H1 (cell line): ENCODE data around the gene AWAT1. TPM values are rescaled to one million over a fixed set of nuclear protein-coding genes. Genes with fewer than 3 reads are reported as not detected.

Source experiments
- CTCF ChIA-PET: fragments of 300-600 bp; sonication (Branson Sonifier 250); formaldehyde crosslinking; loops from one replicate; lab custom pipeline; 2021; ENCODE audit not compliant: partially characterized antibody; lab: Charles Lee
- POLR2A ChIA-PET: fragments of 300-600 bp; sonication (Branson Sonifier 250); formaldehyde crosslinking; loops from one replicate; lab custom pipeline; 2021; ENCODE audit warnings: inconsistent platforms; ENCODE audit not compliant: partially characterized antibody; lab: Charles Lee
- DNase-seq, 2 experiments: peaks; one replicate each; pipeline versions ENCODE4 v3.0.0 to v3.0.0-alpha.2; 2010 to 2022; ENCODE audit warnings: low spot score in 2 of 2, low read depth in 1 of 2, mixed read lengths in 1 of 2
- FAIRE-seq: peaks from 2 replicates; lab custom pipeline; 2011; peaks lifted over from hg19 to GRCh38; lab: Jason Lieb, UNC
- H2AFZ ChIP-seq: 2 replicates; pipeline ENCODE4 v1.8.1; 2012; ENCODE audit warnings: low read length, inconsistent platforms
- H2AK5ac ChIP-seq: 2 replicates; pipeline ENCODE4 v1.6.1; 2013; ENCODE audit warnings: low read depth, low read length
- H2BK120ac ChIP-seq: replicated peaks from 2 replicates; pipeline ENCODE3; 2013; ENCODE audit warnings: low read depth, low read length, inconsistent platforms
- H2BK12ac ChIP-seq: 2 replicates; pipeline ENCODE4 v1.6.1; 2013; ENCODE audit warnings: low read depth, low read length
- H2BK15ac ChIP-seq: 2 replicates; pipeline ENCODE4 v1.6.1; 2013; ENCODE audit warnings: low read length
- H2BK20ac ChIP-seq: 2 replicates; pipeline ENCODE4 v1.6.1; 2013; ENCODE audit warnings: low read length
- H2BK5ac ChIP-seq: 2 replicates; pipeline ENCODE4 v1.6.1; 2013; ENCODE audit warnings: low read depth, low read length
- H3K14ac ChIP-seq: 2 replicates; pipeline ENCODE4 v1.6.1; 2013; ENCODE audit warnings: inconsistent platforms; ENCODE audit not compliant: insufficient read length
- H3K18ac ChIP-seq: 2 replicates; pipeline ENCODE4 v1.6.1; 2013; ENCODE audit warnings: low read length; ENCODE audit errors: extremely low read depth
- H3K23ac ChIP-seq: 2 replicates; pipeline ENCODE4 v1.6.1; 2013; ENCODE audit warnings: inconsistent platforms; ENCODE audit not compliant: insufficient read length
- H3K23me2 ChIP-seq: 2 replicates; pipeline ENCODE4 v1.6.1; 2013; ENCODE audit warnings: low read depth, low read length
- H3K27ac ChIP-seq: 2 replicates; pipeline ENCODE4 v1.6.1; 2011; ENCODE audit warnings: low read depth, low read length, inconsistent platforms
- H3K27me3 ChIP-seq, 4 experiments: replicated peaks in 1 of 4; 1 replicate in 1 of 4; 2 replicates in 3 of 4; pipeline versions ENCODE4 v1.6.1 to v1.8.1; 2011 to 2013; ENCODE audit warnings: low read length in 3 of 4, mild to moderate bottlenecking in 3 of 4, inconsistent platforms in 2 of 4, mixed read lengths in 2 of 4, moderate library complexity in 1 of 4; ENCODE audit not compliant: control insufficient read depth in 3 of 4, insufficient read depth in 3 of 4; ENCODE audit errors: extremely low read depth in 1 of 4
- H3K36me3 ChIP-seq, 4 experiments: 2 replicates each; pipeline versions ENCODE4 v1.6.1 to v1.8.1; 2011 to 2013; ENCODE audit warnings: mild to moderate bottlenecking in 4 of 4, low read length in 3 of 4, moderate library complexity in 2 of 4, control low read depth in 1 of 4, inconsistent platforms in 1 of 4; ENCODE audit not compliant: insufficient read depth in 4 of 4, control insufficient read depth in 2 of 4
- H3K4ac ChIP-seq: replicated peaks from 2 replicates; pipeline ENCODE3; 2013; ENCODE audit warnings: low read length, low read depth, mixed read lengths, inconsistent platforms; ENCODE audit not compliant: insufficient read length
- H3K4me1 ChIP-seq, 4 experiments: replicated peaks in 1 of 4; 1 replicate in 1 of 4; 2 replicates in 3 of 4; pipeline versions ENCODE4 v1.6.1 to v1.8.1; 2011 to 2013; ENCODE audit warnings: low read length in 3 of 4, inconsistent platforms in 2 of 4, mixed read lengths in 1 of 4; ENCODE audit not compliant: insufficient read depth in 4 of 4, control insufficient read depth in 3 of 4
- H3K4me2 ChIP-seq, 2 experiments: 2 replicates each; pipeline versions ENCODE4 v1.6.1 to v1.8.1; 2011 to 2013; ENCODE audit warnings: low read depth in 2 of 2, low read length in 2 of 2, control low read depth in 1 of 2, inconsistent platforms in 1 of 2, mild to moderate bottlenecking in 1 of 2; ENCODE audit not compliant: insufficient read depth in 1 of 2
- H3K4me3 ChIP-seq, 4 experiments: fragments of 200-600, 300-600 bp in 1 of 4; sonication (generic), shearing (Covaris generic), sonication (Bioruptor Twin) in 1 of 4; 2 replicates each; pipeline versions ENCODE4 v1.5.1 to v1.8.1; 2011 to 2016; ENCODE audit warnings: low read length in 4 of 4, low read depth in 3 of 4, control low read depth in 2 of 4, inconsistent platforms in 2 of 4, mild to moderate bottlenecking in 2 of 4, mixed read lengths in 1 of 4, moderate library complexity in 1 of 4; ENCODE audit not compliant: insufficient read depth in 2 of 4; ENCODE audit errors: extremely low read depth in 1 of 4
- H3K56ac ChIP-seq: replicated peaks from 2 replicates; pipeline ENCODE3; 2013; ENCODE audit warnings: low read depth, mild to moderate bottlenecking, mixed read lengths, low read length, inconsistent platforms; ENCODE audit not compliant: insufficient read length
- H3K79me1 ChIP-seq: 2 replicates; pipeline ENCODE4 v1.6.1; 2013; ENCODE audit warnings: low read depth, low read length, control low read depth
- H3K79me2 ChIP-seq, 2 experiments: 2 replicates each; pipeline versions ENCODE4 v1.6.1 to v1.8.1; 2012 to 2013; ENCODE audit warnings: low read length in 2 of 2, mild to moderate bottlenecking in 2 of 2, inconsistent platforms in 1 of 2; ENCODE audit not compliant: insufficient read depth in 2 of 2, control insufficient read depth in 1 of 2
- H3K9ac ChIP-seq, 4 experiments: replicated peaks in 1 of 4; 1 replicate in 1 of 4; 2 replicates in 3 of 4; pipeline versions ENCODE4 v1.6.1 to v1.8.1; 2011 to 2013; ENCODE audit warnings: low read depth in 3 of 4, low read length in 3 of 4, control low read depth in 2 of 4, mild to moderate bottlenecking in 2 of 4, moderate library complexity in 2 of 4, inconsistent platforms in 1 of 4; ENCODE audit errors: extremely low read depth in 1 of 4
- H3K9me3 ChIP-seq, 2 experiments: 2 replicates each; pipeline versions ENCODE4 v1.6.1 to v1.8.1; 2012 to 2013; ENCODE audit warnings: mild to moderate bottlenecking in 2 of 2, moderate library complexity in 2 of 2, control low read depth in 1 of 2, inconsistent platforms in 1 of 2, low read depth in 1 of 2, low read length in 1 of 2, mixed read lengths in 1 of 2; ENCODE audit not compliant: insufficient read depth in 2 of 2
- H4K20me1 ChIP-seq, 2 experiments: replicated peaks in 1 of 2; 2 replicates each; pipeline versions ENCODE3 to v1.8.1; 2011 to 2013; ENCODE audit warnings: inconsistent platforms in 2 of 2, low read length in 2 of 2, mild to moderate bottlenecking in 1 of 2; ENCODE audit not compliant: insufficient read depth in 2 of 2, control insufficient read depth in 1 of 2
- H4K5ac ChIP-seq: 2 replicates; pipeline ENCODE4 v1.6.1; 2013; ENCODE audit warnings: low read length, low read depth, mixed read lengths, inconsistent platforms; ENCODE audit not compliant: insufficient read length
- H4K8ac ChIP-seq: 2 replicates; pipeline ENCODE4 v1.8.0; 2013; ENCODE audit warnings: mild to moderate bottlenecking, moderate library complexity, low read length, inconsistent platforms; ENCODE audit not compliant: insufficient read depth; ENCODE audit errors: extremely low read depth
- H4K91ac ChIP-seq: replicated peaks from 2 replicates; pipeline ENCODE3; 2013; ENCODE audit warnings: low read length, mixed read lengths, inconsistent platforms; ENCODE audit not compliant: insufficient read length
- CREB1 ChIP-seq: IDR thresholded peaks from 2 replicates; pipeline ENCODE4 v1.6.1; 2012; ENCODE audit warnings: inconsistent platforms
- EP300 ChIP-seq, 2 experiments: IDR thresholded peaks; 1 replicate in 1 of 2; 2 replicates in 1 of 2; pipeline ENCODE4 v1.6.1; 2011 to 2012; ENCODE audit warnings: low read depth in 2 of 2, low read length in 2 of 2, mild to moderate bottlenecking in 2 of 2, borderline replicate concordance in 1 of 2, inconsistent platforms in 1 of 2, moderate library complexity in 1 of 2
- EZH2 ChIP-seq: fragments of 200-600 bp; sonication (generic); IDR thresholded peaks from 2 replicates; pipeline ENCODE4 v1.7.1; 2012; ENCODE audit warnings: low read depth, mild to moderate bottlenecking, moderate library complexity, low read length, inconsistent platforms; ENCODE audit not compliant: severe bottlenecking
- FOSL1 ChIP-seq: IDR thresholded peaks from 2 replicates; pipeline ENCODE4 v1.6.1; 2011; ENCODE audit warnings: mild to moderate bottlenecking, low read depth, low read length, moderate library complexity; ENCODE audit not compliant: insufficient read depth
- JUND ChIP-seq: IDR thresholded peaks from 2 replicates; pipeline ENCODE4 v1.6.1; 2011; ENCODE audit warnings: mild to moderate bottlenecking, improper control_type of control experiment, low read length
- POLR2AphosphoS5 ChIP-seq: IDR thresholded peaks from 2 replicates; pipeline ENCODE4 v1.6.1; 2011; ENCODE audit warnings: low read depth, low read length
- POU5F1 ChIP-seq: IDR thresholded peaks from 2 replicates; pipeline ENCODE4 v1.6.1; 2011; ENCODE audit warnings: low read depth, mild to moderate bottlenecking, low read length, moderate library complexity
- RXRA ChIP-seq: IDR thresholded peaks from 2 replicates; pipeline ENCODE4 v1.6.1; 2011; ENCODE audit warnings: low read depth, mild to moderate bottlenecking, low read length, moderate library complexity; ENCODE audit not compliant: insufficient read depth
- SP1 ChIP-seq: IDR thresholded peaks from 2 replicates; pipeline ENCODE4 v1.6.1; 2011; ENCODE audit warnings: low read depth, low read length
- TCF12 ChIP-seq: IDR thresholded peaks from 2 replicates; pipeline ENCODE4 v1.6.1; 2011; ENCODE audit warnings: low read depth, mild to moderate bottlenecking, low read length
- WGBS, 2 experiments: shearing (Covaris generic) in 1 of 2; methylation state at CpG; one replicate each; pipeline versions ENCODE4 v1.1.6 to v1.1.7; 2013 to 2015; ENCODE audit warnings: low lambda C conversion rate in 2 of 2, mixed read lengths in 2 of 2, inconsistent platforms in 1 of 2, low coverage in 1 of 2, missing lambda C conversion rate in 1 of 2; ENCODE audit not compliant: insufficient replicate concordance in 2 of 2, insufficient coverage in 1 of 2, insufficient read length in 1 of 2; ENCODE audit errors: extremely low coverage in 1 of 2, missing lambda C conversion rate in 1 of 2; 5-methylcytosine and 5-hydroxymethylcytosine counted together
- polyA plus RNA-seq, 7 experiments: library from polyadenylated mRNA; depleted of rRNA in 3 of 7; stranded (reverse) in 5 of 7; unstranded in 2 of 7; fragments of >200 nt in 5 of 7; fragments of 200-250 nt in 2 of 7; gene quantifications; 1 replicate in 5 of 7; 2 replicates in 1 of 7; 4 replicates in 1 of 7; pipeline versions ENCODE4 v1.2.1 to v1.2.3, GENCODE V29; 2011 to 2013; ENCODE audit warnings: missing spikeins in 2 of 7, mixed read lengths in 2 of 7
- total RNA-seq: library from RNA; stranded (reverse); fragmentation: NEBNext Ultra II Directional; extraction: Animal tissue kit (Norgen Biotek cat#: 25700); gene quantifications from 2 replicates; pipeline ENCODE4 v1.2.1, GENCODE V29; 2021

The AWAT1 gene
- total and polyA plus RNA-seq, 2 of the 8 experiments (the other 6 are each of a cell fraction or from before 2014, with no cell fraction given) = not detected

GRCh38 chrX:70254909-70255308 lies 20.5 kb downstream of the AWAT1 start:
- CTCF ChIA-PET = no interaction called here
- H3K36me3 ChIP-seq = no peaks in the 10 kb centered on the region
- no peak overlapping the region for H2BK15ac ChIP-seq
- POLR2A ChIA-PET = no interaction called here
- no peak overlapping the region for H3K56ac ChIP-seq
- H3K4ac ChIP-seq = no peak overlapping the region
- H4K91ac ChIP-seq = no peak overlapping the region
- no peak overlapping the region for H4K8ac ChIP-seq
- H4K20me1 ChIP-seq = no peaks in the 10 kb centered on the region
- no peak overlapping the region for H3K23ac ChIP-seq
- H3K4me1 ChIP-seq = no peaks in the 10 kb centered on the region
- no peak overlapping the region for H3K27ac ChIP-seq
- no peak overlapping the region for H3K14ac ChIP-seq
- no peak overlapping the region for H2BK12ac ChIP-seq
- H3K9me3 ChIP-seq = no peaks in the 10 kb centered on the region
- H3K79me1 ChIP-seq = no peaks in the 10 kb centered on the region
- H3K9ac ChIP-seq = no peak overlapping the region
- DNase-seq = no peak
- H2BK120ac ChIP-seq = no peak overlapping the region
- H2BK5ac ChIP-seq = no peak overlapping the region
- no peaks in the 10 kb centered on the region for H3K27me3 ChIP-seq
- WGBS, 2 experiments = 97% methylated on average over 2 of the region's 3 CpGs; no CpG with 5 or more reads in 1 of the 2 experiments
- no peak for FAIRE-seq
- H3K4me2 ChIP-seq = no peak overlapping the region
- no peaks in the 10 kb centered on the region for H3K23me2 ChIP-seq
- no peak overlapping the region for H2AFZ ChIP-seq
- H3K18ac ChIP-seq = no peak overlapping the region
- H4K5ac ChIP-seq = no peak overlapping the region
- TF ChIP-seq RXRA = no peak
- no peak for TF ChIP-seq TCF12
- no peak for TF ChIP-seq EP300 (IDR thresholded peaks at IDR 0.05; ENCODE audit: borderline replicate concordance in 1 of 2, low read depth in 2 of 2, low read length in 2 of 2)
- no peak for TF ChIP-seq CREB1
- no peak for TF ChIP-seq JUND
- no peak for TF ChIP-seq FOSL1
- no peak for TF ChIP-seq SP1
- no peak for TF ChIP-seq POLR2AphosphoS5
- no peak for TF ChIP-seq EZH2
- no peak for TF ChIP-seq POU5F1
- H3K79me2 ChIP-seq = no peaks in the 10 kb centered on the region
- no peak overlapping the region for H3K4me3 ChIP-seq
- no peak overlapping the region for H2AK5ac ChIP-seq
- H2BK20ac ChIP-seq = no peak overlapping the region
